SH-SY5Y (cell line): ENCODE measurements around the gene IER2.

Experiments
- GATA2 ChIP-seq: IDR thresholded peaks from 2 replicates; pipeline ENCODE4 v1.6.1; 2011; ENCODE audit warnings: mild to moderate bottlenecking, low read depth, low read length
- GATA3 ChIP-seq: IDR thresholded peaks from 2 replicates; pipeline ENCODE4 v1.6.1; 2011; ENCODE audit warnings: low read depth, mild to moderate bottlenecking, low read length, moderate library complexity

IER2 gene

DNA sequence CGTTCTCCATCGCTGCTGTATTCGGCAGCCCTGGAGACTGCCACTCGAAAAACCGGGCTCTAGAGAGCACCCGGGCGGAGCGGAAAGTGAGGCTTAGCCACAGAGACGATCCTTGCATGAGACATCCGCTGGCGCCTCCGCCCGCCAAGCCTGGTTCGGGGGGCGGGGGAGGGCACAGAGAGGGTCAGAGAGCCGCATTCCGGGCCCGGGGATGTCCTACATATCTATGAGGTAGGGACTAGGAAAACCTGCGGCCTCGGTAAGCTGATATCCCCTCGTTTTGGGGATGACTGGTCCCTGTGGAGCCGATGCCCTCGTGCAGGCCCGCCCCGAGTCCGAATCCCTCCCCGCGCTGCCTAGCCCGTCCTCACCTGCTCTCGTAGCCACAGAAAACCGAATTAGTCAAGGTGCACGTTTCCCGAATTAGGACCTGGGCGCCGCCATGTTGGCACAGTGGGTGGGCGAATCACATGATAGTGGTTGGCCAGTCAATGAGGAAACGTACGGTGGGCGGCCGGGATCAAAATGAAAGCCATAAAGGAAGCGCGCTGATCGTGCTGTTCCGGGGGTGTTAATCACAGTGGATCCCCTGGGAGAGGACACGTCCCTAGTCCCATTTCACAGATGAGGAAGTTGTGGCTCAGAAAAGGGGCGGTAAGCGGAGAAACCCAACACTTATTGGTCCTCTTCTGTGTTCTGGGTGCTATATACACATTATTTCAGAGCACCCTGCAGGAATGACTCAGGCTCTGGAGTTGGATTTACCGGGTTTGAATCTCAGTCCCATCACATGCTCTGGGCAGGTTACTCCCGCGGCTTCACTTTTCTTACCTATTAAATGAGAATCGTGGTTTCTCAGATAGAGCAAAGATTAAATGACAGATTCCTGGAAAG, 33.7 kb upstream of the IER2 start, which contains the start of gene TRMT1:
TSS of gene TRMT1 (minus strand) at position 459 of the 894 bp plus-strand sequence. CDS start at position 118, 341 bp downstream.
- TF ChIP-seq GATA2, result no peak
- no peak for TF ChIP-seq GATA3

DNA sequence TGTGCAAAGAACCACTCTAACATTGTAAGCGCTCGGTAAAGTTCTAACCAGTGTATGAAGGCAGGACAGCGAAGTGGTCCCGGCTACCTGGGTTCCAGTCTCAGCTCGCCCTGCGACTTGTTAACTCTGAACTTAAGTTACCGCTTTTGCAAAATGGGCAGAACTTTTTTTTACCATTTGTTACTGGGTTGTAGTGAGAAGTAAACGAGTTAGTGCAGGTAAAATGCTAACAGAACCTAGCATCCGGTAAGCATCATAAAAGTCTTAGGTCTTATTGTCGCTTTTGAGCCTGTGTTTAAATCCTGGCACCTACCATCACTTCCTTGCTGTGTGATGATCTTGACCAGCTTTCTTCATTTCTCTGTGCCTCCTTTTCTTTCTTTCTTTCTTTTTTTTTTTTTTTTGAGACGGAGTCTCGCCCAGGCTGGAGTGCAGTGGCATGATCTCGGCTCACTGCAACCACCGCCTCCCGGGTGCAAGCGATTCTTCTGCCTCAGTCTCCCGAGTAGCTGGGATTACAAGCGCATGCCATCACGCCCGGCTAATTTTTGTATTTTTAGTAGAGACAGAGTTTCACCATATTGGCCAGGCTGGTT, 32.9 kb upstream of the IER2 start:
- no peak for TF ChIP-seq GATA3
- TF ChIP-seq GATA2, result no peak

DNA sequence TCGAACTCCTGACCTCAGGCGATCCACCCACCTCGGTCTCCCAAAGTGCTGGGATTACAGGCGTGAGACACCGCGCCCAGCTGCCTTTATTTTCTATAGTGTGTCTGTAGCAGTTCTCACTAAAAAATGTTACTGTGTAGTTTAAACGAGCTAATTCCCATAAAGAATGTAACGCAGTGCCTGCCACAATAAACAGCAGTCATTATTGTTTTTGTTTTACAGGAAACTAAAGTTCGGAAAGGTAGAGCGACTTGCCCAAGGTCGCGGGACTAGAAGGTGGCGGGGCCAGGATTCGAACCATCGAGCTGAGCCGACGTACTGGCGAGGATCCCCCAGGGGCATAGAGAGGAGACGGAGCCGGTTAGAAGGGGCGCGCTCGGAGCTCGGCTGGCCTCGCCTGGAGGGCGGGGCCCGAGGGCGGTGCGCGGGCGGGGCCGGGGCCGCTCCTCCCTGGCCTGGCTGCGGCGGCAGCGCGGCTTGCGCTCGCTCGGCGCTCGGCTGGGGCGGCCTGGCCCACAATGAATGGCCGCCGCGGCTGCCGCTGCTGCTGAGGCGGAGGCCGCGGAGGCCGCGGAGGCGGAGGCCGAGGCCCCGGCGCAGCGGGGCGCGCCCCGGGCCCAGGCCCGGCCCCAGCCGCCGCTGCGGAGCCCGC, 32.3 kb upstream of the IER2 start, which contains the start of gene NACC1:
TSS of gene NACC1 (plus strand) at position 493 of the 652 bp plus-strand sequence. CDS start 16,944 bp downstream, outside the sequence.
- TF ChIP-seq GATA2 (no peak), GATA3 (no peak)

DNA sequence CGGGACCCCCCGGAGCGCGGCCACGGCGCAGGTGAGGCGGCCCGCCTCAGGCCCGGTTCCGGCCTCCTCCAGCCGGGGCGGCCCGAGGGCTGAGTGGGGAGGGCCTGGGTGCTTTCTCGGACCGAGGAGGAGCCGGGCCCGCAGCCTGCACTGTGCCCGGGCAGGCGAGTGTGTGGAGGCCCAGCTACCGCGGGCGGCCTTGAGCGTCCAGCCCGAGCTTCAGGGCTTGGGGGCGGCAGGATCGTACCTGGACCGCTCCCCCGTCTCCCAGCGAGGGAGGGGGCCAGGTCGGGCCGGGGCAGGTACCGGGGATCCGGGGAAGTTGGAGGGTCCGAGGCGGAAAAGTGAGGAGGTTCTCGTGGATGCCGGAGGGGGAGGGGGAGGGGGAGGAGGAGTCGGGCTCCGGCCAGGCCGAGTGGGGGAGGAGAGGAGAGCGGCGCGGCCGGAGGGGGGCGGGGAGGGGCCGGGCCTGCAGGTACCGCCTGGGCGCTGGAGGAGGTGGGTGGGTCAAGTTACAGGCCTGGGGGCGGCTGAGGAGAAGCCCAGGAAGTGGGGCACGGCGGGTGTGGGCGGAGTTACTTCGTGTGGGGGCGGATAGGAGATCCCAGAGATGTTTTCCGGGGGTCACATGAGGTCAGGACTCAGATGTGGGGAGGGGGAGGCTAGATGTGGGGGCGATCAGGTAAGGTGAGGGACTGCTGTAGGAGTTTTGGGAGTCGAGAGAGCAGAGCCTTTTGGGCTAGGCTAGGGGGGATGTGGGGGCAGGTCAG, 31.6 kb upstream of the IER2 start:
- TF ChIP-seq GATA2 (no peak), GATA3 (no peak)

DNA sequence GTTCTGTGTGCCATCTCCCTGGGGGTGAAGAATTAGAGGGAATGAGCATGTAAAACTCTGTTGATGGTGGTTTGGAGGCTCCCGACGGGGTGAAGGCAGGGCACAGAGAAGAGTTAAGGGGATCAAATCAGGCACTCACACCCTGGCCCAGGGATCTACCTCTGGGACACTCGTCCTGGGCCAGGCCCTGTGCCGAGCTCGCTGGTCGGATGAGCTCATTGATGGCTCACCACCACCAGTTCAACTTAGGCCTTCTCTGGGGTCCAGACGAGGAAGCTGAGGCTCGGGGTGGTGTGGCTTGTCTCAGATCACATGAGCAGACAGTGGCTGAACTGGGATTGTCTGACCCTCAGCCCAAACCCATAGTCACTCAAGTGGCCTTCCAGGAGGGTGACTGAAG, 30.6 kb upstream of the IER2 start:
- no peak for TF ChIP-seq GATA2
- TF ChIP-seq GATA3, result no peak

DNA sequence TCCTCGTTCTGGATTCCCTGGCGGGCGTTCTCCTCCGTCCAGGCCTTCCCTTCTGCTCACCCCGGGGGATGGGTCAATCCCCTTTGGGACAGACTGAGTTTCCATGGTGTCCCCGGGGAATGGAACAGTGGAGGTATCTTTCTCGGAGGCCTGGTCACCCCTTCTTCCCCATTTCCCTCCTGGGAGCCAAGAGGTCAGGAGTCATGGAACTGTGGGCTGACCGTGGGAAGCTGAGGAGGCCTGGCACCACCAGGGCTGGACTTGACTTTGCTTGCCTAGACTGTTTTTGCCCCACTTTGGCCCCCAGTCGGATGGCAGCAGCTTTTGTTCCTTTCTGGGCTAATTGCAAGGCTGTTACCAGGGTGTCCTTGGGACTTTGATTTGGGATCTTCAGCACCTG, 30.2 kb upstream of the IER2 start:
- TF ChIP-seq GATA3 (no peak), GATA2 (no peak)

DNA sequence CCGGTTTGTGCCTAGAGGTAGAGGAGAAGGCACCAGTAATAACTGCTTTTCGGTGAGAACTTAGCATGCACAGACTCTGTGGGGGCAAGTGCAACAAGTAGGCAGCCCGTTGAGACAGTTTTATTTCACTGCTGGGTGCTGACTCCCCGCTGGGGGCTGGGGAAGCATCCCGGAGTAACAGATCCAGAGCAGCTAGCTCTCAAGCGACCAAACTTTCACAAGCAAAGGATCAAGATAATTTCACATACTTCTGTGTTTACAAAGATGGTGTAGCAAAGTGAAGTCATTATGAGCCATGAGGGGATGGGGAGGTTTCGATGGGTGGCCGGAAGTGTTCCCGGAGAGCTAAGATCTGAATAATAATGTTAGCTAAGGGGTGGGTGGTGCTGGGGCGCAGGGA, 29.4 kb upstream of the IER2 start:
- TF ChIP-seq GATA3, result no peak
- TF ChIP-seq GATA2, result no peak

DNA sequence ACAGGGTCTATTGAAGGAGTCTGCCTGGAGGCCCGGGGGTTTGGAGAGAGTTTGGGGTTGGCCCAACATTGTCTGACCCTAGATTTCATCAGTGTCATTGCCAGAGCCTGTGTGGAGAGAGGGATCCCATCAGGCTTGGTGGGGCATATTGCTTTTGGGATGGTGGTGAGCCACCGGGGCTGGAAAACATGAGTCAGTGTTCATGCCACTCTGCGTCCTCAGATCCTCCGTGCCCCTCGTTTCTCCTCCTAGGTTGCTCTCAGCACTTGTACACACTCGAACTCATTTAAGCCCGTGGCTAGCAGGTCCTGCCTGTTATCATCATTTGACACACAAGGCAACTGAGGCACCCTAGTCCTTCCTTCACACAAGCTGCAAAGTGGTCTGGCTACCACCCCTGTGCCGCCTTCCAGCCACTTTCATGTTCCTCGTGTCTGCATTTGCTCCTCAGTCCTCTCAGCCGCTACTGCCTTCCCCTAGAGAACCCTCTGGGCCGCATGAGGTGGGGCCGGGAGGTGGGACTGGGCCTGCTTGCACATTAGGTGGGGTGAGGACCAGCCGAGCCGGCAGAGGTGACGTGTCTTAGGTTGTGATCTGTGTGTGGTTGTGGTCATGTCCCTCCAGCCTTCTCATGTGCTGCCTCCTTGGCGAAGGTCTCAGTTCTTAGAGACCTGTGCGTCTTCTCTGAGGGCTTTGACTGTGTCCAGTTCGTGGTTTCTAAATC, 28.5 kb upstream of the IER2 start:
- TF ChIP-seq GATA3 (no peak), GATA2 (no peak)

DNA sequence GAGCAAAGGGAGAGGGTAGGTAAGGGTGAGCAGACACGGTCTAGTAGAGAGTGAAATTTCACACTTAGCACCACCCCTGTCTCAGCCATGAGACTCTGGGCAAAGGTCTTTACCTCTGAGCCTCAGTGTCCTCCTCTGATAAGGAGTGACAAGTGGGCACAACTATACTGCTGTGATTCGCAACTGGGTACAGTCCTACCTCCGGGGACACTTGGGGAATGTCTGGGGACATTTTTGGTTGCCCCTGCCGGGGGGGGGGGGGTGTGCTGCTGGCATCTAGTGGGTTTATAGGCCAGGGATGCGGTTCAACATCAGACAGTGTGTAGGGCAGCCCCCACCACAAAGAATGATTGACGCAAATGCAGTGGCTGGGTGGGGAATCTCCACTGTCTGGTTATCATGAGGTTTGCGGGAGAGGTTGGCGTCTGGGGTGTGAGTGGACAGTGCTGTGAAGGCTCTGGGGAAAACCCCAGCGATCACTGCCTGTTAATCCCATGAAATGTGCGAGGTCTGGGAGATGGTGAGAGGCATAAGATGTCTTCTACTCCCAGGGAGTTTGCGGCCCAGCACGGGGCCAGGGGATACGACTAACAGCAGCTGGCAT, 27.8 kb upstream of the IER2 start:
- TF ChIP-seq GATA3, result no peak
- no peak for TF ChIP-seq GATA2

DNA sequence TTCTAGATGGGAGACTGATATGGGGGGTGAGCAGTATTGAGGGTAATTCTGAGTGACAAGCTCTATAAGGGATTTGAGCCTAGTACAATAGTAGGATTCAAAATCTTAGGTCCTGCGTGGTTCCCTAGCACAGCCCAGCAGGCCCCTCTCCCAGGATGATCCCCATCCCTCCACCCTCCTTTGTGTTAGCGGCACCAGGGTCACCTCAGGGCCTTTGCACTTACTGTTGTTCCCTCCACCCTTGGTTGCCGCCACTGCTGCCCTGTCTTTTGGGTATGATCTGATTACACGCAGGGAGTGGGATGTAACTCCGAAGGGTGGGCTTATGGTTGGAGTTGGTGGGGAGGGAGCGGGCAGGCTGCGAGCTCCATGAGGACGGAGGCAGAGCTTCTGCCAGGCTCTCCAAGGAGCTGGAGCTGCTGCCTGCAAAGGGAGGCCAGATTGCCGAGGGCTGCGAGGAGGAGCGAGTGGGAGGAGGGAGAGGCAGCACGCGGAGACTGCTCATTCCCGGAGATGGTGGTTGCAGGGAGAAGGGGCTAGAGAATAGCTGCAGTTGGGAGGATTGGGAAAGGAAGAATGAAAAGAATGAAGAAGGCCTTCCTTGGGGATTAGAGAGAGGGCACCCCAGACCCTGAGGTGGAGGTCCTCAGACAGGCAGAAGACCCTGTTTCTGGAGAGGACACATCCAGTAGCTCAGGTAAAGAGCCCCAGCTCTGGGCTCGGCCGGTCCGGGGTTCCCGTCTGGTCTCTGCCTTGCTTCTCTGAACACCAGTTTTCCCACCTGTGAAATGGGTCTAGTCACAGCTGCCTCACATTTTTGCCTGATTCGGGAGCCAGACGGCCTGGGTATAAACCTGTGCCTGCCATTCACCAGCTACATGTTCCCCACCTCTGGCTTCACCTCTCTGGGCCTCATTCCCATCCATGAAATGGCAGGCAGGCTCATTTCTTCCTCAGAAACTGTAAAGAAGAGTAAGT, 26.9 kb upstream of the IER2 start:
- TF ChIP-seq GATA3 (no peak), GATA2 (no peak)

DNA sequence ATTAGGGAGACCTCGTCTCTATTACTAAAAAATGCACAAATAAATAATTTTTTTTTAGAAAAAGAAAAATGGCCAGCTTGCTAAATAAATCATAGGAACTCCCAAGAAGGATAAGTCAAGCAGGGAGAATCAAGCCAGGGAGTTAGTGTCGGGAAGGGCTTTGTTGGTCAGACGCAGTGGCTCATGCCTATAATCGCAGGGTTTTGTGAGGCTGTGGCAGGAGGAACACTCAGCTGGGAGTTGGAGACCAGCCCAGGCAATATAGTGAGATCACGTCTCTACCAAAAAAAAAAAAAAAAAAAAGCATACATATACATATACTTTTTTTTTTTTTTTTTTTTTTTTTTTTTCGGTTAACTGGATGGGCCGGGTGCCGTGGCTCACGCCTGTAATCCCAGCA, 23.2 kb upstream of the IER2 start:
- TF ChIP-seq GATA2, result no peak
- TF ChIP-seq GATA3, result no peak
